HEK293T (cell line): ENCODE results near the gene FAM83B.

Source experiments
- ARNT ChIP-seq: fragments of 450-650 bp; IDR thresholded peaks from 2 replicates; pipeline ENCODE4 v1.6.1; 2017; ENCODE audit warnings: mild to moderate bottlenecking
- BHLHE40 ChIP-seq: fragments of 450-650 bp; IDR thresholded peaks from 2 replicates; pipeline ENCODE4 v1.6.1; 2016; ENCODE audit warnings: mild to moderate bottlenecking, moderate library complexity, borderline replicate concordance
- TARDBP ChIP-seq: fragments of 450-650 bp; IDR thresholded peaks from 2 replicates; pipeline ENCODE4 v1.6.1; 2016

DNA sequence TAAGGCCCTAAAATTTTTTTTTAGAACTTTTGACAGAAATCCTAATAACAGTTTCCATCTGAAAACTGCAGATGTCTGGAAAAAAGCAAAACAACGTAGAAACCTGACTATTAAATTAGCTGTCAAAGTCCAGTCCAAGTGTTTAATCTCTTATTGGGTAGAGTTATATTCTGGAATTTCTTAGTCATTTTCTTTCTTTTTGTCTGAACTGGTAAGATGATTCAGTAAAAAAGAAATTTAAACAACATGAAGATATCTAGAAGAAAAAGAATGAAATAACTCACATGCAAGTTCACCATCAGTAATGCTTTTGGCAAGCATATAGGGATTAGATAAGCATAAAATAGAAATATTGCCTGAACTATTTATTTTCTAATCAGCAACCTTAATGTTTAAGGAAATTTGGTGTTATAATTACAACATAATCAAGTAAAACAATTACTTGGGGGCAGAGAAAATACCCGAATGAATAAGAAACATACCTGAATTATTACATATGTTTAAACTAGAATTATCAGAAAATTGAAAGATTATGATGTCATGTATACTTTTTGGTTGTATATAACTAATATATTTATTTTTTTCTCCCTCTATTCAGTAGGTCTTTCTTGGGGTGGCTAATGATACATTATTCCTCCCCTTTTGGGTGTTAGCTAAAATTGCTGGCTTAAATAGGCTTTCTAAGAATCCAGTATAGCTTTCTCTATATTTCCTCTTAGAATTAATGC, 51.1 kb downstream of the FAM83B start:
- TF ChIP-seq TARDBP (no peak), ARNT (no peak), BHLHE40 (no peak)
